Tibial artery (tissue), 4 donors: ENCODE measurements around the gene P2RY4.
"Not testable (repeated sequence)": the region's sequence is repeated elsewhere in the genome, so short reads cannot be mapped to it uniquely, and the experiment has no call there.

ENCODE experiments used
- DNase-seq, 2 donors: peaks; one replicate each; pipeline ENCODE4 v3.0.0-alpha.2; 2019
- H3K27ac ChIP-seq, 2 donors: fragments of 200-600 bp; sonication (generic) in 1 of 2; 1 replicate in 1 of 2; 2 replicates in 1 of 2; pipeline ENCODE4 v1.5.1; 2018 to 2019; ENCODE audit warnings: mild to moderate bottlenecking in 1 of 2
- H3K27me3 ChIP-seq, 2 donors: fragments of 200-600 bp; sonication (generic) in 1 of 2; one replicate each; pipeline versions ENCODE4 v1.5.1 to v1.6.0; 2016 to 2019
- H3K36me3 ChIP-seq, 3 donors: fragments of 200-600 bp; sonication (generic) in 2 of 3; one replicate each; pipeline ENCODE4 v1.5.1; 2016 to 2019; ENCODE audit warnings: mild to moderate bottlenecking in 2 of 3
- H3K4me1 ChIP-seq, 4 donors: fragments of 200-600 bp; sonication (generic) in 2 of 4; 1 replicate in 3 of 4; 2 replicates in 1 of 4; pipeline ENCODE4 v1.5.1; 2016 to 2019
- H3K4me3 ChIP-seq, 2 donors: fragments of 200-600 bp; sonication (generic) in 1 of 2; 1 replicate in 1 of 2; 2 replicates in 1 of 2; pipeline ENCODE4 v1.5.1; 2018 to 2019; ENCODE audit warnings: mild to moderate bottlenecking in 2 of 2
- H3K9me3 ChIP-seq, 3 donors: fragments of 200-600 bp; sonication (generic) in 1 of 3; one replicate each; pipeline ENCODE4 v1.5.1; 2016 to 2019
- intact Hi-C: fragments of 100-400 bp; cut with DNase I; formaldehyde crosslinking; loops from one replicate; pipeline ENCODE4 v1.15.0; 2023; ENCODE audit warnings: low total_unique reads
- TF ChIP-seq, protein P1 (sequence below), 2 experiments: fragments of 200-600 bp in 1 of 2; fragments of 450-650 bp in 1 of 2; IDR thresholded peaks; one replicate each; pipeline ENCODE4 v1.5.1; 2017 to 2019; ENCODE audit warnings: antibody characterized with exemption in 2 of 2, mild to moderate bottlenecking in 1 of 2, moderate library complexity in 1 of 2

The P2RY4 gene

GRCh38 chrX:70254063-70254400 lies 6.0 kb downstream of the P2RY4 start:
- TF ChIP-seq, protein P1, sequence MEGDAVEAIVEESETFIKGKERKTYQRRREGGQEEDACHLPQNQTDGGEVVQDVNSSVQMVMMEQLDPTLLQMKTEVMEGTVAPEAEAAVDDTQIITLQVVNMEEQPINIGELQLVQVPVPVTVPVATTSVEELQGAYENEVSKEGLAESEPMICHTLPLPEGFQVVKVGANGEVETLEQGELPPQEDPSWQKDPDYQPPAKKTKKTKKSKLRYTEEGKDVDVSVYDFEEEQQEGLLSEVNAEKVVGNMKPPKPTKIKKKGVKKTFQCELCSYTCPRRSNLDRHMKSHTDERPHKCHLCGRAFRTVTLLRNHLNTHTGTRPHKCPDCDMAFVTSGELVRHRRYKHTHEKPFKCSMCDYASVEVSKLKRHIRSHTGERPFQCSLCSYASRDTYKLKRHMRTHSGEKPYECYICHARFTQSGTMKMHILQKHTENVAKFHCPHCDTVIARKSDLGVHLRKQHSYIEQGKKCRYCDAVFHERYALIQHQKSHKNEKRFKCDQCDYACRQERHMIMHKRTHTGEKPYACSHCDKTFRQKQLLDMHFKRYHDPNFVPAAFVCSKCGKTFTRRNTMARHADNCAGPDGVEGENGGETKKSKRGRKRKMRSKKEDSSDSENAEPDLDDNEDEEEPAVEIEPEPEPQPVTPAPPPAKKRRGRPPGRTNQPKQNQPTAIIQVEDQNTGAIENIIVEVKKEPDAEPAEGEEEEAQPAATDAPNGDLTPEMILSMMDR (IDR thresholded peaks at IDR 0.05), result no peak
- DNase-seq, result no peak
- H3K36me3 ChIP-seq, result no peaks in the 10 kb centered on the region
- H3K4me3 ChIP-seq, result no peak overlapping the region
- no peak overlapping the region for H3K27ac ChIP-seq
- H3K4me1 ChIP-seq, result no peaks in the 10 kb centered on the region
- no peaks in the 10 kb centered on the region for H3K27me3 ChIP-seq
- intact Hi-C loops, result no loop called here
- no peaks in the 10 kb centered on the region for H3K9me3 ChIP-seq

DNA sequence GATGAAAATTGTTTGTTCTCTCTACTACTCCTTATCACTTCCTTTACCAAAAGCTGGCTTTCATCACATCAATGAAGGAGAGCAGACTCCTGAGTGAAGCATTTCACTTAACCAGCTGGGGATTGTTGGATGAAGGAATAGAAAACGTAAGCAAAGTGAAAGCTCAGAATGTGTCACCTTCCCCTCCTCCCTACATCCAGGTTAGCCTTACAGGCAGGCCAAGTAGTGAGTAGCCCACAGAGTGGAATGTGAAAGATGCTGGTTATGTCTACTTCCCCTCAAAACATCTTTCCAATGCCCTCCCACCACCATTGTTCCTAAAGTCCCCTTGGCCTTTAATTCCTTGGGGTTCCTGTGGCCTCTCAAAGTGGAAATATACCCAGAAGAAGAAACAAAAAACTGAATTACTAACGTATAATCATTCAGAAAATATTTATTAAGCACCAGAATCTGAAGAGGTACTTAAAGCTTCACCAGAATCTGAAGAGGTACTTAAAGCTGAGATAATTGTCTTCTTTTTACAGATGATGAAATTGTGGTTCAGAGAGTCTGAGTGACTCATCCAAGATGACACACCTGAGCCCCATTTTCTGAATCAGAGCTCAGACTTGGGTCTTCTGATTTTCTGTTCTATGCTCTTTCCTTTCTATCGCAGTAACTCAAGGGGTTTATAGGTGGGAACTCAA lies 6.5 kb downstream of the P2RY4 start:
- no peaks in the 10 kb centered on the region for H3K27me3 ChIP-seq
- H3K36me3 ChIP-seq, result no peaks in the 10 kb centered on the region
- no peak overlapping the region for H3K27ac ChIP-seq
- H3K9me3 ChIP-seq, result no peaks in the 10 kb centered on the region
- no peak overlapping the region for H3K4me3 ChIP-seq
- DNase-seq, result no peak
- intact Hi-C loops, result no loop called here
- TF ChIP-seq, protein P1 (IDR thresholded peaks at IDR 0.05), result no peak
- H3K4me1 ChIP-seq, result no peaks in the 10 kb centered on the region

DNA sequence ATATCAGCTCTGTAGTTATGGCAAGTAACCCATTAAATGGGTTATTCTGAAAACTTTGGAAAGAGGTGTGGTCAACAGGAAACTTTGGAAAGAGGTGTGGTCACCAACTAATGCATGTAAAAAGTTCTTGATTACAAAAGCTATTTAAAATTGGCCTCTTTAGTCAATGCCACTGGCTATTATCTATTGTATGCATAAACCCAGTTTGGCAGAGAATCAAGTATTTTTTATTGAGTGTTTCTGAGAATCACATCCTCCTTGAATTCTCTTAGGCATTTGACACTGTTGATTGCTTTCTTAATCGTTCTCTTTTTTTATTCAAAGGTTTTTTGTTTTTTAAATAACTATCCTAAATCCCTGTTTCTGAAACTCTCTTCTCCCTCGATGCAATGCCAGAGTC lies 7.5 kb downstream of the P2RY4 start:
- TF ChIP-seq, protein P1 (IDR thresholded peaks at IDR 0.05), result no peak
- Histone ChIP-seq H3K27ac (no peak overlapping the region), H3K4me3 (no peak overlapping the region), H3K36me3 (no peaks in the 10 kb centered on the region), H3K4me1 (no peaks in the 10 kb centered on the region), H3K9me3 (no peaks in the 10 kb centered on the region), H3K27me3 (no peaks in the 10 kb centered on the region)
- intact Hi-C loops, result no loop called here
- DNase-seq, result no peak

DNA sequence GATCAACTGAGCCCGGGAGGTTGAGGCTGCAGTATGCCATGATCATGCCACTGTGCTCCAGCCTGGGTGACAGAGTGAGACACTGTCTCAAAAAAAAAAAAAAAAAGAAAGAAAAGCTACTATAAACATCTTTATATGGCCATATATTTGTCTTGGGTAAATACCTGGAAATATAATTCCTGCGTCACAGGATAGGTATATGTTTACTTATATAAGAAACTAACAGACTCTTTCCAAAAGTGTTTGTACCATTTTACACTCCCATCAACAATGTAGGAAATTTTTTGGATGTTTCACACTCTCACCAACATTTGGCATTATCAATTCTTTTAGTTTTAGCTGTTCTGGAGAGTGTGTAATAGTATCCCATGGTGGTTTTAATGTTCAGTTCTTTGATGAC lies 12.8 kb downstream of the P2RY4 start:
- H3K27me3 ChIP-seq, result no peaks in the 10 kb centered on the region
- H3K4me3 ChIP-seq, result no peak overlapping the region
- no peaks in the 10 kb centered on the region for H3K36me3 ChIP-seq
- TF ChIP-seq, protein P1 (IDR thresholded peaks at IDR 0.05), result no peak
- intact Hi-C loops, result no loop called here
- H3K4me1 ChIP-seq, result no peaks in the 10 kb centered on the region
- H3K9me3 ChIP-seq, result no peaks in the 10 kb centered on the region
- H3K27ac ChIP-seq, result no peak overlapping the region
- DNase-seq, result no peak

- TF ChIP-seq, protein P1 (IDR thresholded peaks at IDR 0.05), result no peak
- no peaks in the 10 kb centered on the region for H3K4me1 ChIP-seq
- intact Hi-C loops, result no loop called here
Observed at GRCh38 chrX:70244881-70245280, 15.1 kb downstream of the P2RY4 start.

GRCh38 chrX:70243601-70244000 lies 16.4 kb downstream of the P2RY4 start:
- H3K9me3 ChIP-seq, H3K36me3 ChIP-seq, H3K27me3 ChIP-seq, H3K4me1 ChIP-seq, intact Hi-C loops, H3K27ac ChIP-seq, H3K4me3 ChIP-seq, DNase-seq: not testable (repeated sequence)

More at GRCh38 chrX:70244881-70245280, 15.1 kb downstream of the P2RY4 start:
- H3K27ac ChIP-seq, result no peak overlapping the region
- DNase-seq, result no peak
- no peaks in the 10 kb centered on the region for H3K27me3 ChIP-seq
- no peak overlapping the region for H3K4me3 ChIP-seq
- no peaks in the 10 kb centered on the region for H3K36me3 ChIP-seq
- no peaks in the 10 kb centered on the region for H3K9me3 ChIP-seq
